ENCODE data around the gene GSG1. TPM values are rescaled to one million over a fixed set of nuclear protein-coding genes. Genes with fewer than 3 reads are reported as not detected.
"Not testable (repeated sequence)": the region's sequence is repeated elsewhere in the genome, so short reads cannot be mapped to it uniquely, and the experiment has no call there.

GSG1 gene
- total RNA-seq, 1 donor: not detected

- Histone ChIP-seq H3K4me1 (ENCODE audit: insufficient read depth, low read length) (peaks cover 6% of the 10 kb centered on the region), H3K9me3 (ENCODE audit: low read depth, low read length) (no peaks in the 10 kb centered on the region), H3K4me3 (ENCODE audit: low read length) (no peak overlapping the region), H3K27me3 (ENCODE audit: insufficient read depth, low read length) (no peaks in the 10 kb centered on the region)
Measured at GRCh38 chr12:13039328-13039956, 64.0 kb downstream of the GSG1 start.

GRCh38 chr12:13038491-13039161, 64.8 kb downstream of the GSG1 start:
- no peak overlapping the region for H3K4me3 ChIP-seq (ENCODE audit: low read length)
- H3K27me3 ChIP-seq (ENCODE audit: insufficient read depth, low read length): no peaks in the 10 kb centered on the region
- peaks cover under 1% of the 10 kb centered on the region for H3K4me1 ChIP-seq (ENCODE audit: insufficient read depth, low read length)
- H3K9me3 ChIP-seq (ENCODE audit: low read depth, low read length): no peaks in the 10 kb centered on the region

GRCh38 chr12:13036881-13037280, 66.6 kb downstream of the GSG1 start:
- no peaks in the 10 kb centered on the region for H3K9me3 ChIP-seq (ENCODE audit: low read depth, low read length)
- no peak overlapping the region for H3K4me3 ChIP-seq (ENCODE audit: low read length)
- no peaks in the 10 kb centered on the region for H3K27me3 ChIP-seq (ENCODE audit: insufficient read depth, low read length)
- no peaks in the 10 kb centered on the region for H3K4me1 ChIP-seq (ENCODE audit: insufficient read depth, low read length)

- H3K9me3 ChIP-seq (ENCODE audit: low read depth, low read length); H3K27me3 ChIP-seq (ENCODE audit: insufficient read depth, low read length): not testable (repeated sequence)
Measured at GRCh38 chr12:13035335-13035734, 68.1 kb downstream of the GSG1 start.

More at GRCh38 chr12:13035335-13035734, 68.1 kb downstream of the GSG1 start:
- not testable (repeated sequence) for H3K4me3 ChIP-seq (ENCODE audit: low read length); H3K4me1 ChIP-seq (ENCODE audit: insufficient read depth, low read length)

Other genes with a start within 250 kb of the GSG1 start
- gene GPRC5A, start 212.1 kb downstream of the GSG1 start, total RNA-seq: 1.6 TPM
- 0.31 TPM for gene GPRC5D, start 151.5 kb downstream of the GSG1 start, total RNA-seq
- 4.3 TPM for gene HEBP1, start 103.4 kb downstream of the GSG1 start, total RNA-seq
- gene FAM234B, start 59.3 kb downstream of the GSG1 start, total RNA-seq: 3.9 TPM
- gene EMP1, start 93.1 kb upstream of the GSG1 start, total RNA-seq: 16.6 TPM

Data from mononuclear cell (primary cell).